HG02759 (cell line): ENCODE measurements around the gene NOL9.
"Not testable (repeated sequence)": the region's sequence is repeated elsewhere in the genome, so short reads cannot be mapped to it uniquely, and the experiment has no call there.

Experiments used
- ATAC-seq: cut with Tn5 transposase; IDR thresholded peaks from one replicate; pipeline ENCODE4 v1.9.1; 2021; ENCODE audit warnings: mild to moderate bottlenecking, moderate library complexity; ENCODE audit not compliant: unreplicated experiment

NOL9 gene

GRCh38 chr1:6554031-6554906 is at the start of gene NOL9:
Gene NOL9, minus strand, starts transcription at chr1:6554513. Its CDS starts 11 bp downstream, at chr1:6554502.
- peak; percentile 94 for ATAC-seq

GRCh38 chr1:6603238-6603914 is 49.1 kb upstream of the NOL9 start:
- ATAC-seq = peak; percentile 18

- peak; percentile 66 for ATAC-seq
Measured at GRCh38 chr1:6602669-6603237, 48.4 kb upstream of the NOL9 start, which contains the start of gene KLHL21. Gene KLHL21, minus strand, starts transcription at chr1:6602869. Its CDS starts 52 bp downstream, at chr1:6602817.

GRCh38 chr1:6601923-6602668 is 47.8 kb upstream of the NOL9 start:
- ATAC-seq = peak; percentile 5

GRCh38 chr1:6601049-6601922 is 47.0 kb upstream of the NOL9 start:
- ATAC-seq = peak; percentile 37

GRCh38 chr1:6600410-6601048 is 46.2 kb upstream of the NOL9 start:
- no peak for ATAC-seq

- not testable (repeated sequence) for ATAC-seq
Measured at GRCh38 chr1:6599991-6600390, 45.7 kb upstream of the NOL9 start.

- no peak for ATAC-seq
Measured at GRCh38 chr1:6599141-6599975, 45.0 kb upstream of the NOL9 start.

- no peak for ATAC-seq
Measured at GRCh38 chr1:6597777-6598131, 43.4 kb upstream of the NOL9 start.

- no peak for ATAC-seq
Measured at GRCh38 chr1:6596886-6597776, 42.8 kb upstream of the NOL9 start.

- no peak for ATAC-seq
Measured at GRCh38 chr1:6596351-6596750, 42.0 kb upstream of the NOL9 start.

- no peak for ATAC-seq
Measured at GRCh38 chr1:6594977-6595740, 40.8 kb upstream of the NOL9 start.

- no peak for ATAC-seq
Measured at GRCh38 chr1:6593810-6594209, 39.5 kb upstream of the NOL9 start.

GRCh38 chr1:6592865-6593593 is 38.7 kb upstream of the NOL9 start:
- ATAC-seq = no peak

- ATAC-seq = no peak
Measured at GRCh38 chr1:6592441-6592840, 38.1 kb upstream of the NOL9 start.

GRCh38 chr1:6591644-6592043 is 37.3 kb upstream of the NOL9 start:
- no peak for ATAC-seq
